Hepatocyte (in vitro differentiated cells): ENCODE results near the gene MSI2. TPM values are rescaled to one million over a fixed set of nuclear protein-coding genes. Genes with fewer than 3 reads are reported as not detected.

Experiments used
- DNase-seq: peaks from one replicate; pipeline ENCODE4 v3.0.0-alpha.2; 2016; ENCODE audit warnings: low spot score
- H2AFZ ChIP-seq: fragments of 200-600 bp; sonication (generic); 2 replicates; pipeline ENCODE4 v1.6.0; 2016; ENCODE audit warnings: antibody characterized with exemption, mild to moderate bottlenecking
- H3K27ac ChIP-seq: fragments of 200-600 bp; sonication (generic); 2 replicates; pipeline ENCODE4 v1.5.1; 2016; ENCODE audit warnings: mild to moderate bottlenecking
- H3K27me3 ChIP-seq: fragments of 200-600 bp; sonication (generic); 2 replicates; pipeline ENCODE4 v1.6.1; 2016
- H3K36me3 ChIP-seq: fragments of 200-600 bp; sonication (generic); replicated peaks from 2 replicates; pipeline ENCODE4 v1.5.1; 2016; ENCODE audit warnings: low read depth; ENCODE audit not compliant: insufficient read depth
- H3K4me1 ChIP-seq: fragments of 200-600 bp; sonication (generic); 2 replicates; pipeline ENCODE4 v1.5.1; 2016; ENCODE audit warnings: mild to moderate bottlenecking, moderate library complexity; ENCODE audit not compliant: insufficient read depth
- H3K4me2 ChIP-seq: fragments of 200-600 bp; sonication (generic); 2 replicates; pipeline ENCODE4 v1.6.0; 2016
- H3K4me3 ChIP-seq: fragments of 200-600 bp; sonication (generic); 2 replicates; pipeline ENCODE4 v1.5.1; 2016; ENCODE audit warnings: mild to moderate bottlenecking
- H3K79me2 ChIP-seq: fragments of 200-600 bp; sonication (generic); 2 replicates; pipeline ENCODE4 v1.6.0; 2017; ENCODE audit warnings: mild to moderate bottlenecking
- H3K9me2 ChIP-seq: fragments of 200-600 bp; sonication (generic); replicated peaks from 2 replicates; pipeline ENCODE4 v1.6.0; 2017; ENCODE audit warnings: mild to moderate bottlenecking; ENCODE audit not compliant: insufficient read depth
- H3K9me3 ChIP-seq: fragments of 200-600 bp; sonication (generic); 2 replicates; pipeline ENCODE4 v1.5.1; 2016; ENCODE audit warnings: low read depth, mild to moderate bottlenecking
- H4K20me1 ChIP-seq: fragments of 200-600 bp; sonication (generic); 2 replicates; pipeline ENCODE4 v1.6.0; 2016; ENCODE audit warnings: mild to moderate bottlenecking; ENCODE audit not compliant: insufficient read depth, poor library complexity, severe bottlenecking
- CTCF ChIP-seq: fragments of 200-600 bp; sonication (generic); IDR thresholded peaks from 2 replicates; pipeline ENCODE4 v1.5.1; 2016; ENCODE audit warnings: antibody characterized with exemption, mild to moderate bottlenecking; ENCODE audit not compliant: poor library complexity
- EZH2 ChIP-seq: fragments of 200-600 bp; sonication (generic); IDR thresholded peaks from 2 replicates; pipeline ENCODE4 v1.6.1; 2016; ENCODE audit warnings: antibody characterized with exemption, mild to moderate bottlenecking, borderline replicate concordance
- EZH2phosphoT487 ChIP-seq: fragments of 200-600 bp; sonication (generic); IDR thresholded peaks from one replicate; pipeline ENCODE4 v1.6.1; 2018; ENCODE audit warnings: antibody characterized with exemption, mild to moderate bottlenecking, low read depth, moderate library complexity; ENCODE audit not compliant: unreplicated experiment, severe bottlenecking
- WGBS: methylation state at CpG from one replicate; pipeline ENCODE4 v1.1.6; 2016; ENCODE audit warnings: low lambda C conversion rate; ENCODE audit errors: missing lambda C conversion rate; 5-methylcytosine and 5-hydroxymethylcytosine counted together
- polyA plus RNA-seq: library from polyadenylated mRNA; unstranded; fragments of >200 nt; fragmentation: Nextera tagmentation; extraction: Ambion mirVana; gene quantifications from 2 replicates; pipeline ENCODE4 v1.2.1, GENCODE V29; 2016
- total RNA-seq: library from RNA; depleted of rRNA; stranded (reverse); fragments of >200 nt; gene quantifications from 2 replicates; pipeline ENCODE4 v1.2.3, GENCODE V29; 2014

MSI2 gene
- total and polyA plus RNA-seq, 2 experiments from 2014 or later, result 16.1 to 60.6 TPM

DNA sequence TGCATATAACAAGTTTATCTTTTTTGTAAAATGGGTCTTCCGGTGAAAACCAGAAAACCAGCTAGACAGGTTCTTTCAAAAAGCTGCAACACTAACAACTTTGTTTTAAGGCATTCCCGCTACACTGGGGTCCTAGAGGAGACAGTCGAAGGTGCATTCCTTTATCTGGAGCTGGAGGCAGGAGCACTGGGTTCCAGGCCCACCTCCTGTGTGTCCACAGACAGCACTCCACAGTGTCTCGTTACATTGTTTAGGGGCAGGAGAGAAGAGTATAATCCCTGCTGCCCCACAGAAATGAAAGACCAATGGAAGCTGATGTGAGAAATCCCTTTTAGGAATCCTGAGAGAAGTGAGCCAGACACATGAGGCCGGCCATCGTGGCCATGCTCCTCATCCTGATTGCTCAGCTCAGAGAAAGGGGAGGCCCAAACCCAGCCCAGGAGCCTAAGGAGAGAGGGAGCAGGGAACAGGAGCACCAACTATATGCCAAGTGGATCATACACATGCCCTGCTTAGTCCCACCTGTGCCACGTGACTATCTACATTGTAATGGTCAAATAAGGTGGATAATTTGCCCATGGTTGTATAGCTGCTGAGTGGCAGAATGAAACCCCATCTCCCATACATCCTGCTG lies 429.3 kb downstream of the MSI2 start:
- WGBS, result 83% methylated on average over 7 of the region's 7 CpGs
- no peak overlapping the region for H2AFZ ChIP-seq
- H3K36me3 ChIP-seq, result no peaks in the 10 kb centered on the region
- H3K79me2 ChIP-seq, result no peaks in the 10 kb centered on the region
- no peak for DNase-seq
- H3K27me3 ChIP-seq, result no peaks in the 10 kb centered on the region
- no peaks in the 10 kb centered on the region for H3K9me2 ChIP-seq
- H3K4me2 ChIP-seq, result no peak overlapping the region
- no peaks in the 10 kb centered on the region for H3K4me1 ChIP-seq
- no peaks in the 10 kb centered on the region for H3K9me3 ChIP-seq
- no peak overlapping the region for H3K4me3 ChIP-seq
- no peak for TF ChIP-seq EZH2phosphoT487
- TF ChIP-seq CTCF, result no peak
- TF ChIP-seq EZH2, result no peak
- no peaks in the 10 kb centered on the region for H4K20me1 ChIP-seq
- H3K27ac ChIP-seq, result no peak overlapping the region

DNA sequence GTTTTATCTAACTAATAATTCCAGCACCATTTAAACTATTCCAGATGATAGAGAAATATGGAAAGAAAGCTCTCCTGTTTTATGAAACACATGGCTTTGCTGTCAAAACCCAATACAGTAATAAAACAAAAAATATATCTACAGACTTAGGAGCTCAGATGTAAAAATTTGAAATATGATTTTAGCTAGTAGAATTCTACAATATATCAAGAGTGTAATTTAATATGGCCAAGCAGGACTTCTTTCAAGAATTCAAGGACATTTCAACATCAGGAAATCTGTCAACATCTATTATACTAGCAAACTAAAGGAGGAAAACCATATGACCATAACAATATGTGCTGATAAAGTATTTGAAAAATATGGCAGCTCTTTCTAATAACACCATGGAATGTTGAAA lies 431.3 kb downstream of the MSI2 start:
- DNase-seq, result no peak
- Histone ChIP-seq H2AFZ (no peak overlapping the region), H3K27me3 (no peaks in the 10 kb centered on the region), H3K79me2 (no peaks in the 10 kb centered on the region), H3K9me3 (no peaks in the 10 kb centered on the region), H3K27ac (no peak overlapping the region), H3K9me2 (no peaks in the 10 kb centered on the region), H3K36me3 (no peaks in the 10 kb centered on the region), H3K4me1 (no peaks in the 10 kb centered on the region), H3K4me3 (no peak overlapping the region), H4K20me1 (no peaks in the 10 kb centered on the region), H3K4me2 (no peak overlapping the region)
- no peak for TF ChIP-seq EZH2phosphoT487
- TF ChIP-seq CTCF, result no peak
- TF ChIP-seq EZH2, result no peak

DNA sequence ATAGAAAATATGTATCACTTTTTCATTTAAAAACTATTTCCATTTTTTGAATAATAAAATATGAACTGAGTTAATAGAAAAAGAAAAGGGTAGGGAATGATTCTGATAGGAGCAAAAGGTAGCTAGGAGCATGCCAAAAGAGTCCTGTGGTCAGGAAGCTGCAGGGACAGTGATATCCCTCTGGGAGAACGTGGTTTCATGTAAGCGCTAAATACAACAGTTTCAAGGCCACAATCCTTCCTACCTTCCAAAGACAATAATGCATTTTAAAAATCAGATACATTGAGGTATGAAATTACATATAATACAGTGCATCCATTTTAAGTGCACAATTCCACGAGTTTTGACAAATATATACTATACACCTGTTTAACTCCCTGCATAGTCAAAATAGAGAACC lies 432.9 kb downstream of the MSI2 start:
- TF ChIP-seq EZH2phosphoT487 (no peak), CTCF (no peak), EZH2 (no peak)
- no peak overlapping the region for H3K4me3 ChIP-seq
- no peaks in the 10 kb centered on the region for H3K36me3 ChIP-seq
- no peak overlapping the region for H3K4me2 ChIP-seq
- no peaks in the 10 kb centered on the region for H4K20me1 ChIP-seq
- 82% methylated on average over 3 of the region's 3 CpGs for WGBS
- DNase-seq, result no peak
- no peaks in the 10 kb centered on the region for H3K27me3 ChIP-seq
- H3K4me1 ChIP-seq, result no peaks in the 10 kb centered on the region
- H3K79me2 ChIP-seq, result no peaks in the 10 kb centered on the region
- no peaks in the 10 kb centered on the region for H3K9me3 ChIP-seq
- H2AFZ ChIP-seq, result no peak overlapping the region
- H3K27ac ChIP-seq, result no peak overlapping the region
- no peaks in the 10 kb centered on the region for H3K9me2 ChIP-seq
